Nucleus accumbens (tissue), 56 donors: ENCODE results near the gene PFKP.
A peak's percentile ranks its signal among the peaks of the same experiment; 100 is the strongest.
"Not testable (repeated sequence)": the region's sequence is repeated elsewhere in the genome, so short reads cannot be mapped to it uniquely, and the experiment has no call there.

ENCODE experiments used
- DNase-seq, 56 donors: peaks; one replicate each; lab custom pipeline; 2025; lab: John Stamatoyannopoulos, UW

Gene PFKP

DNA sequence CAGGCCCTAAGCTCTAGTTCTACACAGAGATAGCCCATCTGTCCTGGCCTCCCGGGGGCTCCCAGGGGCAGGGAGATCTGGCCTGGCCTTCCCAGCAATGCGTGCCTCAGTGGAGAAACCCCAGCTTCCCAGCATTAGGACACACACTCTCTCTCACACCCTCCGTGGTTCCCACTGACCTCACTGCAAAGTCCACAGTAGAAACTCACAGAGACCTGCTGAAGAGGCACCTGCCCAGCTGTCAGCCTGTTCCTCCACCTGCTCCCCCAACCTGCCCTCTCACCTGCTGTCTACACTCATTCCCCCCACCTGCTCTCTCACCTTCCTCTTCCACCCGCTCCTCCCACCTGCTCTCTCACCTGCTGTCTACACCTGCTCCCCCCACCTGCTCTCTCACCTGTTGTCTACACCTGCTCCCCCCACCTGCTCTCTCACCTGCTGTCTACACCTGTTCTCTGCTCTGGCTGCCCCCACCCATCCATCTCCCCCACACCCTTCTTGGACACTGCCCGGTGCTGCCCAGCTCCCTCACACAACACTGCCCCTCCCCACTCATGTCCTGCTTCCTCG lies 21.1 kb upstream of the PFKP start:
- DNase-seq = peak in 1 of 56 donors; percentile 36

DNA sequence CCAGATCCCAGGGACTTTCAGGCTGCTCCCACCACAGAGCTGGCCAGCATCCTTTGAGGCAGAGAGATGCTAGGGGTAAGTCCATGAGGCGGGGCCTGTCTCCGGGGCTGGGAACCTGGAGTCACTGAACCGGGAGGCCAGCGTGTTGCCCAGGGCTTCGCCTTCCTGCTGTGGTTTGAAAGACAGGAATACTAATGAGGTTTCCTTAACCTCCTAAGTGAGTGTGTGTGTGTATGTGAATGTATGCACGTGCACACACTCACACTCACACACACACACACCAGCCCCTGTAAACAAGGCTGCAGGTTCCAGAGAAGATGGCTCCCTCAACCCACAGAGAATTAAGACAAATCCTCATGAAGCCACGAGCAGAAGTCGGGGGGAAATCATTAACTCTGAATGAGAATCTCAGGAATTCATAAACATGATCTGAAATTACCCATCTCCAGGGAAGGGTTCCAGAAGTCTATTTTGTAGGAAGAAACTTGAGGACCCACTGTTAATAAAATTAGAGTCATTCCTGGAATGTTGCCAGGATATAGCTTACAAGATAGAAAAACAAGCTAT lies 20.3 kb upstream of the PFKP start:
- DNase-seq = no peak

DNA sequence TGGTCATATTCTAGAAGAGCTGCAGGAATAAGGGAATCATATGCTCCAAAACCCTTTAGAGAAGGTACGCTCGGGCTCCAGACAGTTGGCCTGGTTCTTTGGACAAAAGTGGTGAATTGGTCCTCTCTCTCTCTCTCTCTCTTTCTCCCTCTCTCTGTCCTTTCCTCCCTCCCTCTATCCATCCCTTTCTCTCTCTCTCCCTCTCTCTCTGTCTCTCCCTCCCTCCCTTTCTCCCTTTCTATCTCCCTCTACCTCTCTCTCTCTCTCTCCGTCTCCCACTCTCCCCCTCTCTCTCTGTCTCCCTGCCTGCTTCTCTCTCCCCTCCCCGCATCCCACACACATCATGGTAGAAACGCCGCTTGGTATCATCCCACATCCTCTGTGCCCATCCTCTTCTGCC lies 19.8 kb upstream of the PFKP start:
- no peak for DNase-seq

DNA sequence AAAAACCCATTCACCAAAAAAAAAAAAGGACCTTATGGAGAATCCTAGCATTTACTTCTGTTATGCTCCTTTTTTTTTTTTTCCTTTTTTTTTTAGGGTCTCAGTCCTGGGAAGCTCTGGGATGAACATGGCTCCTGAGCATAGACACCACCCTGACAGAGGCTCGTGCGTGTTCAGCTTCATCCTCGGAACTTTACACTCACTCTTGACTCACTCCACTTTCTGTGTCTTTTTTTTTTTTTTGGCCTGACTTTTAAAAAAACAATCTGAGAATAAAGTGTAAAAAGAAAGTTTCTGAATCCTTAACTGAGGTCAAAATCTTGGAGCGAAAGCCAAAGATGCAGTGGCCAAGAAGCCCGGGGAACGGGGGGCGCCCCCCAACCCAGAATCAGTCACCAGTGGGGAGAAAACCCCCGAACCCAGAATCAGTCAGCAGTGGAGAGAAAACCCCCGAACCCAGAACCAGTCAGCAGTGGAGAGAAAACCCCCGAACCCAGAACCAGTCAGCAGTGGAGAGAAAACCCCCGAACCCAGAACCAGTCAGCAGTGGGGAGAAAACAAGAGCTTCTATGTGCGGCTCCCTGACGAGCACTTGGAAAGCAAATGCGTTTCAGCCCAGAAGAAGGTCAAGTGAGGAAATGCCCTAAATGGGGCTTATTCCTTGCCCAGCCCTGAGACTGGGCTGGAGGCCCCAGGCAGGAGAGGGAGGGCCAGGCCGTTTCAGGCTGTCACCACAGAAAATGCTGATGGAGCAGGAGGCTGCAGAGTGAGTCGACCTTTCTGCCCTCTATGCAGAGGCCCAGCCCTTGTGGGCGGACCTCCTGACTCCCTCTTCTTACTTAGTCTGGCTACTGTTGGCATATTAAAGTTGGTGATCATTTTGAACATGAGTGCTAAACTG lies 19.0 kb upstream of the PFKP start:
- peak in 19 of 56 donors; percentile 4 to 65 (median 30) for DNase-seq

DNA sequence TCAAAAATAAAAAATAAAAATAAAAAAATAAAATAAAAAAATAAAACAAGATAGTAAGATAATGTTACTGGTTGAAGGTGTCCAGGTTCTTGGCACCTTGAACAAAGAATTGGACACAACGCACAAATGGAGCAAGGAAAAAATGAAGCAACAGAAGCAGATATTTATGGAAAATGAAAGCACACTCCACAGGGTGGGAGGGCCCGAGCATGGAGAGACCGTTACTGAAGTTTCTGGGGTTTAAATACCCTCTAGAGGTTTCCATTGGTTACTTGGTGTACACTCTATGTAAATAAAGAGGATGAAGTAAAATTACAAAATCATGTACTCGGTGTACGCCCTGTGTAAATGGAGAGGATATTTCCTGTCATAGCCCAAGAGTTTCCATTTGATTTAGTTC lies 15.7 kb upstream of the PFKP start:
- DNase-seq = no peak

DNA sequence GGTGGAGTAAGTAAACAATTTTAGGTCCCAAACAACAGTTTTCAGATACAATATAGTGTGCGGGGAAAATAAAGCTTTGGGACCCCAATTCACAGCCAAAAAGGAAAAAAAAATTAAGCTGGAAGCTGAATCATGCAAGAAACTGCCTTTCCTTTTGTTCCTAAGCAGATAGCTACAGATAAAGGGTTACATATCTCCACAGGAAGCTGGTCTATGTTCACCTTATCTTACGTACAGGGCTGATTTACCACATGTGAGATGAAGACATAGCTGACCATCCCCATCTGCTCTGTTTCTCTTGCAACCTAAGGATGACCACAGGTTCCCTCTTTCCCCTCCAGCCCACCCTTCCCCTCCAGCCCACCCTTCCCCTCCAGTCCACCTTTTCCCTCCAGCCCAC lies 14.2 kb upstream of the PFKP start:
- no peak for DNase-seq

DNA sequence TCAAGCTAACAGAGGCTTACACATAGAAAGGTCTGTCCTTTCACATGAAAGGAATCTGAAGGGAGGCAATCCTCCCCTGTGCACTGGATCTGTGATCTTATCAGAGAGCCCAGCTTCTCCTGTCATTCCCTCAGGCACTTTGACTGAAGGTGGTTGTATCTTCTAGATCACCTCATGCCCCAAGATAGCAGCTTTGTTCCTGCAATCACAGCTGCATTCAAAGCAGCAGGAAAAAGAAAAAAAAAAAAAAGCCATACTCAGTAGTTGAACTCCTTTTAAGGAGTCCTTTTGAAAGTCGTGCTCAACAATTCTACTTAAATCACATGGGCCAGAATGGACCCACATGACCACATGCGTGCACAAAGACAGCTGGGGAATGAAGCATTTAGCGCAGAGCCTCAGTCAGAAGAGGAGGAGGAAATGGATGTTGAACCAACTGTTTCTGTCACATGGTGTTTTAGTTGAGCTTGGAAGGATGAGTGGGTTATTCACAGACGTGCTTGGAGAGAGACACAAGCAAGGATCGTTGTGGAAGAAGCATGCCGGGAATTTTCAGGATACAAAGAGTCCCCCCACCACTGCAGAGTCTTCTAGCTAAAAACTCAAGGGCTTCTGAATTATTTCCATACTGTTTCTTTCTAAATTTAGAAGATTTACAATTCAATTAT lies 13.0 kb upstream of the PFKP start:
- DNase-seq = no peak

DNA sequence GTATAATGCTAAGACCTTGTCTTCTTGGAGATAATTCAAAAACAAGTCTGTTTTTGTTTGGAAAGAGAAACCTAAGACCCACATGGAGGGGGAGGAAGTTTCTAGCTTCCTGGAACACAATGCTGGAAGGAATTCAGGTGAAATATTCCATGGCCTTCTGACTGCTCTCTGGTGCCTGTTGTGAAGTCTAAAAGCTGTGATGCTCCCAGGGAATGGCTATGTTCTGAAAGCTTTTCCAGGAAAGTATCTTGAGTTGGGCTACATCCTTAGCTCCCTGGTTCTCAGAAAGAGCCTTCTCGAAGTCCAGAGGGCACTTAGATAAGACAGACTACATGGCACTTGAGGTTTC lies 12.5 kb upstream of the PFKP start:
- DNase-seq = no peak

DNA sequence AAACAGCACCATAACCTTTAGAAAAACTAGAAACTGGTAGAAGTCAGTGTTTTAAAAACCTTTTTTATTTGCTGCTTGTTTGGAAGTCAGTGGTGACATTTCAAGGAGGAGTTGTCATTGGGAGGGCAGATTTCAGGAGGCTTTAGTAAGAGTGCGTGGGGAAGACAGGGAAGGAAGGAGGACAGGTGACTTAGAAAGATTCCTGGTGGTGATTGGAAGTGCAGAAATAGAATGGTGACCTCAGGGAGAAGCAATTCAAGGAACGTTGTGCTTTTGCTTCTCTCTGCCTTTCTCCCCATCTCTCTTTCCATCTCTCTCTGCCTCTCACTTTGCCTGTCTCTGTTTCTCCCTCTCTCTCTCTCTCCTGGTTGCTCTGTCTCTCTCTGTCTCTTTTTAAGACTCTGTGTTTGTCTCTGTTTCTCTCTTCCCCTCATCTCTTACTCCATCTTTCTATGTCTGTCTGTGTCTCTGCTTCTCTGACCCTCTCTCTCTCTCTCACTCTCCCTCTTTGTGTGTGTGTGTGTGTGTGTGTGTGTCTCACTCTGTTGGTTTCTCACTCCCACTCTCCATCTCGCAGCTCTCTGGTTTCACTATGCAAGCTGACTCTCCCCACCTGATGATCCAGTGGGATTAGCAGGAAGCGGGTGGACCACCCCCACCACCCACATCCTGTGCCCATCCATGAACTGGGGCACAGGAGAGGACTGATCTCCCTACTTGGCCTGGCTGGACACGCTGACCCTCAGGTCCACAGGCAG lies 10.9 kb upstream of the PFKP start:
- DNase-seq = peak in 1 of 56 donors; percentile 17

DNA sequence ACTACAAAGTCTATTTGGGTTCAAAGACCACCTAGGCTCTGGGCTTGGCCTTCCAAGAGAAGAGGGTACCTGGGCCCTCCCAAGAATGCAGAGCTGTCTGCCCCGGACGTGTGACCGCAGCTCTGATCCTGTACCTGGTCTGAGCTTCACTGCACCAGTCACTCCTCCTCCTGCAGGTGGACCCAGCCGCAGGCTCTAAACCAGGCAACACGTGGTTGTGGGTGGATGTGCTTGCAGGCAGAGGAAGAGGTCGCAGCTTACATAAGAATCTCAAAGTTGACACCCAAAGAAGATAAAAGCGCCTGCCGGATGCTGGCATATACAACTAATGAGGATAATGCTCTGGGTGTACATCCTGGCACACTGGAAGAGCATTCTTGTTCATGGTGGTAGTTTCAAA lies 9.4 kb upstream of the PFKP start:
- no peak for DNase-seq

DNA sequence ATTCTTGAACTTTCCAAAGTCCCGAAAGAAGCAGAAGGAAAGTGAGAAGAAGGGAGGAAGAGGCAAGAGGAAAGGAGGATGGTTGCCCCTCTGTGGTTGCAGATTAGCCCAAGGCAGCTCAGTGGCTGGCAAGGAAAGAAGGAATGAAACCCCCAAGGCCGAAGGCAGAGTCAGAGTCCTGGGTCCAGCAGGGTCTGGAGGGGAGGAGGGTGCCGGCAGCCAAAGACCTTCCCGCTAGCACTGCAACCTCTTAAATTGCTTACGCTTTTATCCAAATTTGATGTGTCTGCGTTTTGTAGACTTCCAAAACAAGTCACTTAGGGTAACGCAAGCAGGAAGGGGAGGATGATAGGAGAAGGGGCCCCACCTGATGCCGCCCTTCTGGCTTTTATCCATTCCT lies 7.4 kb upstream of the PFKP start:
- DNase-seq = no peak

DNA sequence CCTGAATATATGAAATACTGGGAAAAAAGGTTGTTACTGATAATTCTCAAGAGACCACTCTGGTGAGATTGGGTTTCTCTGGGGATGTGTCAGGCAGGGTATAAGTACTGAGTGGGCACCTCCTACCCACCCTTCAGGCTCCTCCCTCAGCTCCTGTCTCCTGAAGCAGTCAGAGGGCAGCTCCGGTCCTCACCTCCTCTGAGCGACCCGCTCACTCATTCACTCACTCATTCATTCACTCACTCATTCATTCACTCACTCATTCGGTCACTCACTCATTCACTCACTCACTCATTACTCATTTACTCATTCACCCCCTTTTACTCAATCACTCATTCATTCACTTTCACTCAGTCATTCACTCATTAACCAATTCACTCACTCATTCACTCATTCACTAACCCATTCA lies 6.9 kb upstream of the PFKP start:
- DNase-seq = no peak

DNA sequence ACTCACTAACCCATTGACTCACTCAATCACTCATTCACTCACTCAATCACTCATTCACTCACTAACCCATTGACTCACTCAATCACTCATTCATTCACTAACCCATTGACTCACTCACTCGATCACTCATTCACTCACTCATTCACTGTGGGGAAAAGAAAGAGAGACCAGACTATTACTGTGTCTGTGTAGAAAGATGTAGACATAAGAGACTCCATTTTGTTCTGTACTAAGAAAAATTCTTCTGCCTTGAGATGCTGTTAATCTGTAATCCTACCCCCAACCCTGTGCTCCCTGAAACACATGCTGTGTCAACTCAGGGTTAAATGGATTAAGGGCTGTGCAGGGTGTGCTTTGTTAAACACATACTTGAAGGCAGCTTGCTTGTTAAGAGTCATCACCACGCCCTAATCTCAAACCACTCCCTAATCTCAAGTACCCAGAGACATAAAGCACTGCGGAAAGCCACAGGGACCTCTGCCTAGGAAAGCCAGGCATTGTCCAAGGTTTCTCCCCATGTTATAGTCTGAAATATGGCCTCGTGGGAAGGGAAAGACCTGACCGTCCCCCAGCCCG lies 5.9 kb upstream of the PFKP start:
- DNase-seq = not testable (repeated sequence)

DNA sequence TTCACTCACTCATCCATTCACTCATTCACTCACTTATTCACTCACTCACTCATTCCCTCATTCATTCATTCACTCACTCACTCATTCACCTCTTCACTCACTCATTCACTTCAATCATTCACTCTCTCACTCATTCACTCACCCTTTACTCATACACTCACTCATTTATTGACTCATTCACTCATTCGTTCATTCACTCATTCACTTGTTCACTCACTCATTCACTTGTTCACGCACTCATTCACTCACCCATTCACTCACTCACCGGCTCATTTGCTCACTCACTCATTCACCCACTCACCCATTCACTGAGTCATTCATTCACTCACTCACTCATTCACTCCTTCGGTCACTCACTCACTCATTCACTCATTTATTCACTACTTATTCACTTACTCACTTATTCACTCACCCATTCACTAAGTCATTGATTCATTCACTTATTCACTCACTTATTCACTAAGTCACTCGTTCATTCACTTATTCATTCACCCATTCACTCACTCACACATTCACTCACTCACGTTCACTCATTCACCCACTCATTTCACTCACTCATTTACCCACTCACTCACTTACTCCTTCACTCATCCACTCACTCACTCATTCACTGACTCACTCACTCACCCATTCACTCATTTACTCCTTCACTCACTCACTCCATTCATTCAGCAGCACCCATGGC lies 4.7 kb upstream of the PFKP start:
- no peak for DNase-seq

DNA sequence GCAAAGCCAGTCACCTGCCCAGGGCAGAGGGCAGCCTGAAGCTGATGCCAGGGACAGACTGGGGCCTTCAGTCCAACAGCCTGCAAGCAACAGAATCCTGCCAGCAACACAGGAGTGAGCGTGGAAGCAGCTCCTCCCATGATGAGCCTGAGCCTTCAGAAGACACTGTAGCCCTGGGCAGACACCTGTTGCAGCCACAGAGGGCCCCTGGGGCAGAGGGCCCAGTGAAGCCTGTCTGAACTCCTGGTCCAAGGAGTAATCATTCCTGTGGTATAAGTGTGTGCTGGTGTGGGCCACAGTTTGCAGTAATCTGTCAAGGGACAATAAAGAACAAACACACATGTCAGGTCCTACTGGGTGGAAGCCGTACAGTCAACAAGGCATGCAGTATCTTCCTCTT lies 2.9 kb upstream of the PFKP start:
- DNase-seq = no peak

DNA sequence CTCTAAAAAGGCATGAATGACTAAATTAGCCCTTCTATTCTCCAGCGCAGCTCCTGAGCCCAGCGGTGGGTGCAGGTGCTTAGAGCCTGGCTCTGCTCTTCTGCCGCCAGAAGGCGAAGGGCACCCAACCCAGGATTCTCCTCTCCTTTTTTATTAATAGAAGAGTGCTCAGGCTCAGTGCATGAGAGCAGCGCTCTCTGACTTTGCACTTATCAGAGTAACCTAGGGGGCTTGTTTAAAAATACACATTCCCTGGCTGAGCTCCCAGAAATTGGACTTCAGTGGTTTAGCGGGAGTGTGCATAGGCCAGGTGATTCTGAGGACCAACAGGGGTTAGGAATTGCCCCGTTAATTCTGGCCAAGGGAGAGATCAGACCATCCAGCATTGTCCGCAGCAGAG lies 1.7 kb upstream of the PFKP start:
- no peak for DNase-seq

DNA sequence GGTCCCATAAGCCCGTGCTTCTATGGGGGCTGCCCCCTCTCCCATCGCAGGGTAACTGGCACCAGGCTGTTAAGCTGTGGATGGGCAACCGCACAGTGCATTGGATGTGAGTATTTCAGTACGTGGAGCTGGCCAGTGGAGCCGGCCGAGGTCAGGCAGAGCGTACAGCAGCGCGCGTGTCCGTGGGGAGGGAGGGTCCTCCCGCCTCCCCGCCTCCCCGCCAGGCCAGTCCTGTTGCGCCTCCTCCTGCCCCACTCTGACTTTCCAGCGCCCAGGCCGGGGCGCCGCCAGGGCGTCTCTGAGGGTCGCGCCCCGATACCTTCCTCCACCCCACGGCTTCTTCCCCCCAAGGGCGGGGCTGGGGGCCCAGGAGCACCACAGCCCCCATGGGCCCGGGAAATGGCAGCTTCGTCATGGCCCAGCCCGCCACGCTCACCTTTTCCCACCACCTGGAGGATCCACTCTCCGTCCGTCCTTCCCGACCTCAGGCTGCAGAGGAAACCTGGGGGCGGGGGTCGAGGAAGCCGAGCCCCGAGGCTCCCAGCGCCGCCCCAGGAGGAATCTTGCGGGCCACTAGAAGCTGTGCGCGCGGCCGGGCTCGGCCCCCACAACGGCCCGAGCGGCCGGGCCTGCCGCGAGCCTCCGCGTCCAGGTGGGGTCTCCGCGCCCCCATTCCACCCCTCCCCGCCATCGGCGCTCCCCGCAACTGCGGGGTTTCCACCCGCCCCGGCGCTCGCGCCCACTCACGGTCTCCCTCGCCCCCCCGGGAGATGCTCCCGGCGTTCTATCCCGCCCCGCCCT lies 831 bp upstream of the PFKP start:
- DNase-seq = peak in 4 of 56 donors; percentile 5 to 30 (median 15)

DNA sequence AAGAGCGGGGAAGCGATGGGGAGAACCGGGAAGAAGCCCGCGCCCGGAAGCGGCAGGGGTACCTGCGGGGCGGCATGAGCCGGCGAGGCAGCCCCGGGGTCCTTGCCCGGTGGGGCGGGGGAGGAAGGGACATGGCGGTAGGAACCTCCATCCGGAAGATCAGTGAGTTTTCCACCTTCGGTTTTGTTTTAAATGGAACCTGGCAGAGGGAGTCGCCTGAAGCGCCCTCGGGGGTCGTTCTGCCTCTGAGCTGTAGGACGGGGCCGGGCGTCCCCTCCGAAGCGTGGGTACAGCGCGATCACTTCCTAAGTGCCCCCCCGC lies 471 bp downstream of the PFKP start:
- DNase-seq = peak in 1 of 56 donors; percentile 48
